RWPE2 (cell line): ENCODE measurements around the gene SYT6.

ENCODE experiments used
- ATAC-seq: fragments of 200-7000 bp; cut with Tn5 transposase; 3 replicates; pipeline ENCODE4 v1.9.1; 2021; ENCODE audit warnings: low read depth
- DNase-seq: peaks from one replicate; pipeline ENCODE4 v3.0.0-alpha.2; 2020; ENCODE audit warnings: low spot score
- H3K27ac ChIP-seq: fragments of 450-650 bp; 2 replicates; pipeline ENCODE4 v1.5.1; 2017; ENCODE audit warnings: mild to moderate bottlenecking; ENCODE audit not compliant: poor library complexity, severe bottlenecking
- H3K27me3 ChIP-seq: fragments of 250-450 bp; sonication (Bioruptor Pico); 2 replicates; pipeline ENCODE4 v1.5.1; 2021; ENCODE audit warnings: mild to moderate bottlenecking, moderate library complexity; ENCODE audit not compliant: insufficient read depth, poor library complexity, severe bottlenecking
- H3K36me3 ChIP-seq: fragments of 250-450 bp; sonication (Bioruptor Pico); 2 replicates; pipeline ENCODE4 v1.5.1; 2020; ENCODE audit warnings: low read depth, mild to moderate bottlenecking, moderate library complexity
- H3K4me1 ChIP-seq: fragments of 250-450 bp; sonication (Bioruptor Pico); 2 replicates; pipeline ENCODE4 v1.5.1; 2021; ENCODE audit warnings: mild to moderate bottlenecking, moderate library complexity; ENCODE audit not compliant: insufficient read depth, poor library complexity, severe bottlenecking
- H3K4me3 ChIP-seq: fragments of 250-450 bp; sonication (Bioruptor Pico); 2 replicates; pipeline ENCODE4 v1.5.1; 2021; ENCODE audit warnings: mild to moderate bottlenecking, moderate library complexity; ENCODE audit not compliant: severe bottlenecking
- H3K9me3 ChIP-seq: fragments of 250-450 bp; sonication (Bioruptor Pico); 2 replicates; pipeline ENCODE4 v1.5.1; 2021; ENCODE audit warnings: mild to moderate bottlenecking, moderate library complexity; ENCODE audit not compliant: severe bottlenecking
- TF ChIP-seq, protein P1 (sequence below): fragments of 450-650 bp; IDR thresholded peaks from one replicate; pipeline ENCODE4 v1.5.1; 2017; ENCODE audit warnings: mild to moderate bottlenecking, moderate library complexity; ENCODE audit not compliant: poor library complexity, severe bottlenecking

Gene SYT6

GRCh38 chr1:114088392-114089299 is 65.0 kb downstream of the SYT6 start:
- Histone ChIP-seq H3K36me3 (no peaks in the 10 kb centered on the region), H3K9me3 (no peaks in the 10 kb centered on the region), H3K4me3 (no peak overlapping the region), H3K4me1 (no peaks in the 10 kb centered on the region), H3K27me3 (peaks cover 15% of the 10 kb centered on the region), H3K27ac (no peak overlapping the region)
- TF ChIP-seq, protein P1, sequence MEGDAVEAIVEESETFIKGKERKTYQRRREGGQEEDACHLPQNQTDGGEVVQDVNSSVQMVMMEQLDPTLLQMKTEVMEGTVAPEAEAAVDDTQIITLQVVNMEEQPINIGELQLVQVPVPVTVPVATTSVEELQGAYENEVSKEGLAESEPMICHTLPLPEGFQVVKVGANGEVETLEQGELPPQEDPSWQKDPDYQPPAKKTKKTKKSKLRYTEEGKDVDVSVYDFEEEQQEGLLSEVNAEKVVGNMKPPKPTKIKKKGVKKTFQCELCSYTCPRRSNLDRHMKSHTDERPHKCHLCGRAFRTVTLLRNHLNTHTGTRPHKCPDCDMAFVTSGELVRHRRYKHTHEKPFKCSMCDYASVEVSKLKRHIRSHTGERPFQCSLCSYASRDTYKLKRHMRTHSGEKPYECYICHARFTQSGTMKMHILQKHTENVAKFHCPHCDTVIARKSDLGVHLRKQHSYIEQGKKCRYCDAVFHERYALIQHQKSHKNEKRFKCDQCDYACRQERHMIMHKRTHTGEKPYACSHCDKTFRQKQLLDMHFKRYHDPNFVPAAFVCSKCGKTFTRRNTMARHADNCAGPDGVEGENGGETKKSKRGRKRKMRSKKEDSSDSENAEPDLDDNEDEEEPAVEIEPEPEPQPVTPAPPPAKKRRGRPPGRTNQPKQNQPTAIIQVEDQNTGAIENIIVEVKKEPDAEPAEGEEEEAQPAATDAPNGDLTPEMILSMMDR, result no peak
- DNase-seq (no peak), ATAC-seq (no peak)

DNA sequence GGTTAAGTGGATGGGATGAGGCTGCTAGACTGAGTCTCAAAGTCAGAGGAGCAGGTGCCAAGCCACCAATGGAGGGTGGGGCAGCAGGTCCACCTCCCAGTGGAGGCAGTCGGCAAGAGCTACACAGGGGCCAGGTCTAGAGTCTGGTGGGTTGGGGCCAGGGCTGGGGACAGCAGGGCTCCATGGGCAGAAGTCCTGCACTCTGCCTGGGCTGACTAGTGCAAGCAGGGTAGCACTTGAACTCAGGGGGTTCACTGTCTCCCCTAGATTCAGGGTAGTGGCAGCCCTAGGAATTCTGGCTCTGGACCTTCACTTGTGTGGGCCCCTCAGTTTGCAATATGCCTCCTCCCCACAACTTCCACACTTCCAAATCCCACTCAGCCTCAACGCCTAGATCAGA is 66.2 kb downstream of the SYT6 start:
- DNase-seq, result no peak
- ATAC-seq, result no peak
- Histone ChIP-seq H3K9me3 (no peaks in the 10 kb centered on the region), H3K36me3 (no peaks in the 10 kb centered on the region), H3K27ac (no peak overlapping the region), H3K4me3 (no peak overlapping the region), H3K4me1 (no peaks in the 10 kb centered on the region), H3K27me3 (peaks cover 8% of the 10 kb centered on the region)
- TF ChIP-seq, protein P1, result no peak

- Histone ChIP-seq H3K9me3 (no peaks in the 10 kb centered on the region), H3K4me1 (no peaks in the 10 kb centered on the region), H3K36me3 (no peaks in the 10 kb centered on the region), H3K4me3 (no peak overlapping the region), H3K27me3 (peaks cover 8% of the 10 kb centered on the region), H3K27ac (no peak overlapping the region)
- DNase-seq (no peak), ATAC-seq (no peak)
- TF ChIP-seq, protein P1, result no peak
These were observed 66.9 kb downstream of the SYT6 start for GRCh38 chr1:114086601-114087368.

DNA sequence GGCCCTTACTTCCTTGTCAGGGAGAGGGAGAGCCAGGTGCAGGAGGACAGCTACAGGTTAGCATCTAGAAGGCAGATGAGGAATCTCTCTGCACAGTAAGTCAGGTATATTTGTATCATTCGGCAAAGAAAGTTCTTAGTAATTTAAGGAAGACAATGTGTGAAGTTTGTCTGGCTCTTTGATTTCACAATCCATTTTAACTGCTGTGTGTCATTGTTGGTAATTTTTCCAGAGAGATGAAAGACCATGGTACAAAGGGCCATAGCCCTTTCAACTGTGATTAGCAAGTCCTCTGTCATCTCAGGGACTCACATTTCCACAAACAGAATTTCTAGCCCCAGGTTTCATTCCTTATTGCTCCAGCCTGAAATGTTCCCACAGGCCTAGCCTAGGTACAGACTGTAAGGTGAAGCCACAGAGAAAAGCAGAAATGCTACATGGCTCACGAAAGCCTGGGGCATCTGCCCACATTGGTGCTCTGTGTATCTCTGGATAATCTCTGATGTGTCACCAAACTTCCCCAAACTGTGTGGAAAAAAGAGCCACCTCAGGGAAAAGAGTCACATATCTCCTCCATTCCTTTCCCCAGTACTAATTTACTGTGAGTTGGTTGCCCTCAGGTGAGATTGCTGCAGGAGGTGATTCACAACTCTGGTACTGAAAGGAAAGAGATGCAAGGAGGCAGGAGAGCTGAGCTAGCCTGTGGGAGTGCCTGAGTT is 70.6 kb downstream of the SYT6 start:
- Histone ChIP-seq H3K4me1 (no peaks in the 10 kb centered on the region), H3K9me3 (no peaks in the 10 kb centered on the region), H3K4me3 (no peak overlapping the region), H3K27me3 (peaks cover 6% of the 10 kb centered on the region), H3K36me3 (no peaks in the 10 kb centered on the region), H3K27ac (no peak overlapping the region)
- ATAC-seq, result peak; percentile 65
- DNase-seq, result no peak
- TF ChIP-seq, protein P1, result no peak
